H1 (cell line): ENCODE measurements around the gene FRK. TPM values are rescaled to one million over a fixed set of nuclear protein-coding genes. Genes with fewer than 3 reads are reported as not detected.

ENCODE experiments used
- CTCF ChIA-PET: fragments of 300-600 bp; sonication (Branson Sonifier 250); formaldehyde crosslinking; loops from one replicate; lab custom pipeline; 2021; ENCODE audit not compliant: partially characterized antibody; lab: Charles Lee
- POLR2A ChIA-PET: fragments of 300-600 bp; sonication (Branson Sonifier 250); formaldehyde crosslinking; loops from one replicate; lab custom pipeline; 2021; ENCODE audit warnings: inconsistent platforms; ENCODE audit not compliant: partially characterized antibody; lab: Charles Lee
- DNase-seq, 2 experiments: peaks; one replicate each; pipeline versions ENCODE4 v3.0.0 to v3.0.0-alpha.2; 2010 to 2022; ENCODE audit warnings: low spot score in 2 of 2, low read depth in 1 of 2, mixed read lengths in 1 of 2
- FAIRE-seq: peaks from 2 replicates; lab custom pipeline; 2011; peaks lifted over from hg19 to GRCh38; lab: Jason Lieb, UNC
- H2AFZ ChIP-seq: 2 replicates; pipeline ENCODE4 v1.8.1; 2012; ENCODE audit warnings: low read length, inconsistent platforms
- H2AK5ac ChIP-seq: 2 replicates; pipeline ENCODE4 v1.6.1; 2013; ENCODE audit warnings: low read depth, low read length
- H2BK120ac ChIP-seq: replicated peaks from 2 replicates; pipeline ENCODE3; 2013; ENCODE audit warnings: low read depth, low read length, inconsistent platforms
- H2BK12ac ChIP-seq: 2 replicates; pipeline ENCODE4 v1.6.1; 2013; ENCODE audit warnings: low read depth, low read length
- H2BK15ac ChIP-seq: 2 replicates; pipeline ENCODE4 v1.6.1; 2013; ENCODE audit warnings: low read length
- H2BK20ac ChIP-seq: 2 replicates; pipeline ENCODE4 v1.6.1; 2013; ENCODE audit warnings: low read length
- H2BK5ac ChIP-seq: 2 replicates; pipeline ENCODE4 v1.6.1; 2013; ENCODE audit warnings: low read depth, low read length
- H3K14ac ChIP-seq: 2 replicates; pipeline ENCODE4 v1.6.1; 2013; ENCODE audit warnings: inconsistent platforms; ENCODE audit not compliant: insufficient read length
- H3K18ac ChIP-seq: 2 replicates; pipeline ENCODE4 v1.6.1; 2013; ENCODE audit warnings: low read length; ENCODE audit errors: extremely low read depth
- H3K23ac ChIP-seq: 2 replicates; pipeline ENCODE4 v1.6.1; 2013; ENCODE audit warnings: inconsistent platforms; ENCODE audit not compliant: insufficient read length
- H3K23me2 ChIP-seq: 2 replicates; pipeline ENCODE4 v1.6.1; 2013; ENCODE audit warnings: low read depth, low read length
- H3K27ac ChIP-seq: 2 replicates; pipeline ENCODE4 v1.6.1; 2011; ENCODE audit warnings: low read depth, low read length, inconsistent platforms
- H3K27me3 ChIP-seq, 4 experiments: replicated peaks in 1 of 4; 1 replicate in 1 of 4; 2 replicates in 3 of 4; pipeline versions ENCODE4 v1.6.1 to v1.8.1; 2011 to 2013; ENCODE audit warnings: low read length in 3 of 4, mild to moderate bottlenecking in 3 of 4, inconsistent platforms in 2 of 4, mixed read lengths in 2 of 4, moderate library complexity in 1 of 4; ENCODE audit not compliant: control insufficient read depth in 3 of 4, insufficient read depth in 3 of 4; ENCODE audit errors: extremely low read depth in 1 of 4
- H3K36me3 ChIP-seq, 4 experiments: 2 replicates each; pipeline versions ENCODE4 v1.6.1 to v1.8.1; 2011 to 2013; ENCODE audit warnings: mild to moderate bottlenecking in 4 of 4, low read length in 3 of 4, moderate library complexity in 2 of 4, control low read depth in 1 of 4, inconsistent platforms in 1 of 4; ENCODE audit not compliant: insufficient read depth in 4 of 4, control insufficient read depth in 2 of 4
- H3K4ac ChIP-seq: replicated peaks from 2 replicates; pipeline ENCODE3; 2013; ENCODE audit warnings: low read length, low read depth, mixed read lengths, inconsistent platforms; ENCODE audit not compliant: insufficient read length
- H3K4me1 ChIP-seq, 4 experiments: replicated peaks in 1 of 4; 1 replicate in 1 of 4; 2 replicates in 3 of 4; pipeline versions ENCODE4 v1.6.1 to v1.8.1; 2011 to 2013; ENCODE audit warnings: low read length in 3 of 4, inconsistent platforms in 2 of 4, mixed read lengths in 1 of 4; ENCODE audit not compliant: insufficient read depth in 4 of 4, control insufficient read depth in 3 of 4
- H3K4me2 ChIP-seq, 2 experiments: 2 replicates each; pipeline versions ENCODE4 v1.6.1 to v1.8.1; 2011 to 2013; ENCODE audit warnings: low read depth in 2 of 2, low read length in 2 of 2, control low read depth in 1 of 2, inconsistent platforms in 1 of 2, mild to moderate bottlenecking in 1 of 2; ENCODE audit not compliant: insufficient read depth in 1 of 2
- H3K4me3 ChIP-seq, 4 experiments: fragments of 200-600, 300-600 bp in 1 of 4; sonication (generic), shearing (Covaris generic), sonication (Bioruptor Twin) in 1 of 4; 2 replicates each; pipeline versions ENCODE4 v1.5.1 to v1.8.1; 2011 to 2016; ENCODE audit warnings: low read length in 4 of 4, low read depth in 3 of 4, control low read depth in 2 of 4, inconsistent platforms in 2 of 4, mild to moderate bottlenecking in 2 of 4, mixed read lengths in 1 of 4, moderate library complexity in 1 of 4; ENCODE audit not compliant: insufficient read depth in 2 of 4; ENCODE audit errors: extremely low read depth in 1 of 4
- H3K56ac ChIP-seq: replicated peaks from 2 replicates; pipeline ENCODE3; 2013; ENCODE audit warnings: low read depth, mild to moderate bottlenecking, mixed read lengths, low read length, inconsistent platforms; ENCODE audit not compliant: insufficient read length
- H3K79me1 ChIP-seq: 2 replicates; pipeline ENCODE4 v1.6.1; 2013; ENCODE audit warnings: low read depth, low read length, control low read depth
- H3K79me2 ChIP-seq, 2 experiments: 2 replicates each; pipeline versions ENCODE4 v1.6.1 to v1.8.1; 2012 to 2013; ENCODE audit warnings: low read length in 2 of 2, mild to moderate bottlenecking in 2 of 2, inconsistent platforms in 1 of 2; ENCODE audit not compliant: insufficient read depth in 2 of 2, control insufficient read depth in 1 of 2
- H3K9ac ChIP-seq, 4 experiments: replicated peaks in 1 of 4; 1 replicate in 1 of 4; 2 replicates in 3 of 4; pipeline versions ENCODE4 v1.6.1 to v1.8.1; 2011 to 2013; ENCODE audit warnings: low read depth in 3 of 4, low read length in 3 of 4, control low read depth in 2 of 4, mild to moderate bottlenecking in 2 of 4, moderate library complexity in 2 of 4, inconsistent platforms in 1 of 4; ENCODE audit errors: extremely low read depth in 1 of 4
- H3K9me3 ChIP-seq, 2 experiments: 2 replicates each; pipeline versions ENCODE4 v1.6.1 to v1.8.1; 2012 to 2013; ENCODE audit warnings: mild to moderate bottlenecking in 2 of 2, moderate library complexity in 2 of 2, control low read depth in 1 of 2, inconsistent platforms in 1 of 2, low read depth in 1 of 2, low read length in 1 of 2, mixed read lengths in 1 of 2; ENCODE audit not compliant: insufficient read depth in 2 of 2
- H4K20me1 ChIP-seq, 2 experiments: replicated peaks in 1 of 2; 2 replicates each; pipeline versions ENCODE3 to v1.8.1; 2011 to 2013; ENCODE audit warnings: inconsistent platforms in 2 of 2, low read length in 2 of 2, mild to moderate bottlenecking in 1 of 2; ENCODE audit not compliant: insufficient read depth in 2 of 2, control insufficient read depth in 1 of 2
- H4K5ac ChIP-seq: 2 replicates; pipeline ENCODE4 v1.6.1; 2013; ENCODE audit warnings: low read length, low read depth, mixed read lengths, inconsistent platforms; ENCODE audit not compliant: insufficient read length
- H4K8ac ChIP-seq: 2 replicates; pipeline ENCODE4 v1.8.0; 2013; ENCODE audit warnings: mild to moderate bottlenecking, moderate library complexity, low read length, inconsistent platforms; ENCODE audit not compliant: insufficient read depth; ENCODE audit errors: extremely low read depth
- H4K91ac ChIP-seq: replicated peaks from 2 replicates; pipeline ENCODE3; 2013; ENCODE audit warnings: low read length, mixed read lengths, inconsistent platforms; ENCODE audit not compliant: insufficient read length
- CTCF ChIP-seq, 3 experiments: IDR thresholded peaks; 1 replicate in 2 of 3; 2 replicates in 1 of 3; pipeline versions ENCODE4 v1.5.1 to v1.6.1; 2011; ENCODE audit warnings: low read length in 3 of 3, mild to moderate bottlenecking in 3 of 3, inconsistent platforms in 2 of 3, low read depth in 1 of 3, moderate library complexity in 1 of 3; ENCODE audit not compliant: insufficient read depth in 1 of 3; ENCODE audit errors: control extremely low read depth in 1 of 3
- JUND ChIP-seq: IDR thresholded peaks from 2 replicates; pipeline ENCODE4 v1.6.1; 2011; ENCODE audit warnings: mild to moderate bottlenecking, improper control_type of control experiment, low read length
- POU5F1 ChIP-seq: IDR thresholded peaks from 2 replicates; pipeline ENCODE4 v1.6.1; 2011; ENCODE audit warnings: low read depth, mild to moderate bottlenecking, low read length, moderate library complexity
- RAD21 ChIP-seq, 2 experiments: IDR thresholded peaks in 1 of 2; conservative IDR thresholded peaks in 1 of 2; 2 replicates each; pipeline ENCODE4 v1.6.1; 2011; ENCODE audit warnings: low read depth in 2 of 2, low read length in 2 of 2, improper control_type of control experiment in 1 of 2, inconsistent platforms in 1 of 2, mild to moderate bottlenecking in 1 of 2, moderate library complexity in 1 of 2
- WGBS, 2 experiments: shearing (Covaris generic) in 1 of 2; methylation state at CpG; one replicate each; pipeline versions ENCODE4 v1.1.6 to v1.1.7; 2013 to 2015; ENCODE audit warnings: low lambda C conversion rate in 2 of 2, mixed read lengths in 2 of 2, inconsistent platforms in 1 of 2, low coverage in 1 of 2, missing lambda C conversion rate in 1 of 2; ENCODE audit not compliant: insufficient replicate concordance in 2 of 2, insufficient coverage in 1 of 2, insufficient read length in 1 of 2; ENCODE audit errors: extremely low coverage in 1 of 2, missing lambda C conversion rate in 1 of 2; 5-methylcytosine and 5-hydroxymethylcytosine counted together
- polyA plus RNA-seq, 7 experiments: library from polyadenylated mRNA; depleted of rRNA in 3 of 7; stranded (reverse) in 5 of 7; unstranded in 2 of 7; fragments of >200 nt in 5 of 7; fragments of 200-250 nt in 2 of 7; gene quantifications; 1 replicate in 5 of 7; 2 replicates in 1 of 7; 4 replicates in 1 of 7; pipeline versions ENCODE4 v1.2.1 to v1.2.3, GENCODE V29; 2011 to 2013; ENCODE audit warnings: missing spikeins in 2 of 7, mixed read lengths in 2 of 7
- total RNA-seq: library from RNA; stranded (reverse); fragmentation: NEBNext Ultra II Directional; extraction: Animal tissue kit (Norgen Biotek cat#: 25700); gene quantifications from 2 replicates; pipeline ENCODE4 v1.2.1, GENCODE V29; 2021

The FRK gene
- total and polyA plus RNA-seq, 2 of the 8 experiments (the other 6 are each of a cell fraction or from before 2014, with no cell fraction given): 0.11 to 0.24 TPM

GRCh38 chr6:115896538-115897129 is 164.1 kb downstream of the FRK start:
- no peak overlapping the region for H2BK20ac ChIP-seq
- H3K23ac ChIP-seq: no peak overlapping the region
- no peaks in the 10 kb centered on the region for H3K79me1 ChIP-seq
- H2BK5ac ChIP-seq: no peak overlapping the region
- H3K27ac ChIP-seq: no peak overlapping the region
- no peaks in the 10 kb centered on the region for H3K9me3 ChIP-seq
- H3K18ac ChIP-seq: no peak overlapping the region
- H4K20me1 ChIP-seq: no peaks in the 10 kb centered on the region
- no peak overlapping the region for H3K4me2 ChIP-seq
- no peak overlapping the region for H2BK15ac ChIP-seq
- no peaks in the 10 kb centered on the region for H3K27me3 ChIP-seq
- POLR2A ChIA-PET: no interaction called here
- peak; percentile 82 to 85 for TF ChIP-seq RAD21 (IDR thresholded peaks at IDR 0.05 in 1 of 2, conservative IDR thresholded peaks at IDR 0.05 in 1 of 2; ENCODE audit: low read depth in 2 of 2, low read length in 2 of 2)
- TF ChIP-seq CTCF (IDR thresholded peaks at IDR 0.05; ENCODE audit: control extremely low read depth in 1 of 3, insufficient read depth in 1 of 3, low read depth in 1 of 3, low read length in 3 of 3): peak in 2 of 3 experiments; percentile 52 to 70; a peak in 2 of 4 replicates
- TF ChIP-seq JUND: no peak
- TF ChIP-seq POU5F1: no peak
- H3K56ac ChIP-seq: no peak overlapping the region
- DNase-seq: no peak
- no peaks in the 10 kb centered on the region for H3K36me3 ChIP-seq
- H3K79me2 ChIP-seq: no peaks in the 10 kb centered on the region
- no peak overlapping the region for H4K8ac ChIP-seq
- H3K4me3 ChIP-seq: no peak overlapping the region
- H3K4ac ChIP-seq: no peak overlapping the region
- FAIRE-seq: peak; percentile 42
- H2AFZ ChIP-seq: no peak overlapping the region
- no peak overlapping the region for H2BK12ac ChIP-seq
- no peak overlapping the region for H3K9ac ChIP-seq
- WGBS, 2 experiments: 76% methylated on average over 2 of the region's 2 CpGs; no CpG with 5 or more reads in 1 of the 2 experiments
- H2AK5ac ChIP-seq: no peak overlapping the region
- no peaks in the 10 kb centered on the region for H3K4me1 ChIP-seq
- no peak overlapping the region for H4K91ac ChIP-seq
- CTCF ChIA-PET: interaction anchor here (0.6 to 2.0 kb wide), 11 partner anchors 9 to 1444 kb away, joined by 3 to 9 read pairs (median 3); no protein-coding TSS in a partner anchor
- H4K5ac ChIP-seq: no peak overlapping the region
- no peak overlapping the region for H3K14ac ChIP-seq
- H2BK120ac ChIP-seq: no peak overlapping the region
- H3K23me2 ChIP-seq: no peaks in the 10 kb centered on the region
